Fibroblast of skin of left quadriceps (primary cell): ENCODE data around the gene SELENOW.
"Not testable (repeated sequence)": the region's sequence is repeated elsewhere in the genome, so short reads cannot be mapped to it uniquely, and the experiment has no call there.

Experiments
- DNase-seq, 2 experiments: peaks; one replicate each; pipeline ENCODE4 v3.0.0-alpha.2; 2013; ENCODE audit warnings: low read depth in 2 of 2

Gene SELENOW

DNA sequence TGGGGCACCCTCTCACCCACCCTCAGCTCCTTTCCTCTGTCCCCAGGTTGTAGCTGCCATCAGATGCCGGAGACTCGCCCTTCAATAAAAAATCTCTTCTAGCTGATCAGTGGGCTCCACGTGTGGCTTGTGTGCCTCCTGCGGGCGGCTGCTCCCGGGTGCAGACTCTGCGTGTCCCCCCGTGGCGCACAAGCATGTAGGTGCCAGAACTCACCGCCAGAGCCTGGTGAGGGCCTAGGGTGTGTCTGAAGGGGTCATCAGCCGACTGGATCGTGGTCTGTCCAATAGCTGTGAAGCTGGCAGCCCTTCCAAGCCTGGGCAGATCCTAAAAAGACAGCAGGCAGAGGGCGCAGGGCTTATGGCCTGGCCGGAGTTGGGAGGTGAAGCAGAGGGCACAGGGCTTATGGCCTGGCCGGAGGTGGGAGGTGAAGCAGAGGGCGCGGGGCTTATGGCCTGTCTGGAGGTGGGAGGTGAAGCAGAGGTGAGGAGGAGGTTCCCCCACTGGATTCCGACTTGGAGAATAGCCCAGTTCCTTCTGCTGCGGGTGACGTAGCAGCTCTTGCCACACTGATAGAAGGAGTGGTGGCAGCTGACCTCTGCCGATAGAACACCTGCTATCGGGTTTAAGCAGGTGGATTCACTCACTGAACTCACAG, 21.4 kb upstream of the SELENOW start:
- DNase-seq = no peak

DNA sequence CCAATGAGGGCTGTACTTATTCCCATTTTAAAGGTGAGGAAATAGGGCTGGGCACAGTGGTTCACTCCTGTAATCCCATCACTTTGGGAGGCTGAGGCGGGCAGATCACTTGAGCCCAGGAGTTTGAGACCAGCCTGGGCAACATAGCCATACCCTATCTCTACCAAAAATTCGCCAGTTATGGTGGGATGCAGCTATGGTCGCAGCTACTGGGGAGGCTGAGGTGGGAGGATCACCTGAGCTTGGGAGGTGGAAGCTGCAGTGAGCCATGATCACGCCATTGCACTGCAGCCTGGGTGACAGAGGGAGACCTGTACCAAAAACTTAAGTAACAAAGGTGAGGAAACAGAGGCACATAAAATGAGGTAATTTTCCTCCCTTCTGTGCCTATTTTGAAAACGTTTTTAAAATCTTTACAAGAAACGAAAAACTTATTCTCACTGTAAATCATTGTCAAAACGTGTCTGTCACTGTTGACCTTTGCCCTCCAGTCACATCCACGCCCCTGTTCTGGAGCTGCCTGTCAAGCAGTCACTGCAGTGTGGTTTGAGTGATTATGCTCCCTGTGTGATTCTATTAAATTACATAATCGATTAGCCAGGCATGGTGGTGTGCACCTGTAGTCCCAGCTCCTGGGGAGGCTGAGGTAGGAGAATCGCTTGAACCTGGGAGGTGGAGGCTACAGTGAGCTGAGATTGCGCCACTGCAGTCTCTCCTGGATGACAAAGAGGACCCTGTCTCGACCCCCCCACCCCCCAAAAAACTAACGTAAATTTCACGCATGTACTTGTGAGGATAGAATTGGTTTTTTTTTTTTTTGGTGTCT, 20.7 kb upstream of the SELENOW start:
- no peak for DNase-seq

GRCh38 chr19:47758443-47758804, 20.1 kb upstream of the SELENOW start:
- no peak for DNase-seq

GRCh38 chr19:47760632-47760999, 17.9 kb upstream of the SELENOW start:
- no peak for DNase-seq

DNA sequence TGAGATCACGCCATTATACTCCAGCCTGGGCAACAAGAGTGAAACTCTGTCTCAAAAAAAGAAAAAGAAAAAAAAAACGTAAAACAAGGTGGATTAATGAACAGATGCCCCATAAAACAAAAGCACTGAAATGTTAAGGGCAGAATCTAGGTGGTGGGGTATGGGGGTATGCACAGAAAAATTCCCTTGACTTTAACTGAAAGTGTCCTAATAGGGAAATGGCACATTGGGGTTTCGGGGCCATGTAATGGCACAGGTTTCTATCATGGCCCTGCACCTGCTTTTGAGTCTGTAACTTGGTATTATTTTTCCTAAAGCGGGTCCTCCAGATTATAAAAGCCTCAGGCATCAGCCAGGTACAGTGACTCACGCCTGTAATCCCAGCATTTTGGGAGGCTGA, 16.9 kb upstream of the SELENOW start:
- no peak for DNase-seq

DNA sequence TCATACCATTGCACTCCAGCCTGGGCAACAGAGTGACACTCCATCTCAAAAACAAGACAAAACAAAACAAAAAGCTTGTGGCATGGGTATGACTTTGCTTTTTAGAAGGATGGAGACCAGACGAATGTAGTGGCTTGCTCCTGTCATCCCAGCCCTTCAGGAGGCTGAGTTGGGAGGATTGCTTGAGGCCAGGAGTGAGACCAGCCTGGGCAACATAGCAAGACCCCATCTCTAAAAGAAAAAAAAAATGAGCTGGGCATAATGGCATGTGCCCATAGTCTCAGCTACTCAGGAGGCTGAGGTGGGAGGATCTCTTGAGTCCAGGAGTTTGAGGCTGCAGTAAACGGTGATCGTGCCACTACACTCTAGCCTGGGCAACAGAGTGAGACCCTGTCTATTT, 16.4 kb upstream of the SELENOW start:
- DNase-seq = no peak

GRCh38 chr19:47762615-47763308, 15.7 kb upstream of the SELENOW start:
- no peak for DNase-seq

- DNase-seq = not testable (repeated sequence)
These were observed 13.8 kb upstream of the SELENOW start for GRCh38 chr19:47764705-47765104.

DNA sequence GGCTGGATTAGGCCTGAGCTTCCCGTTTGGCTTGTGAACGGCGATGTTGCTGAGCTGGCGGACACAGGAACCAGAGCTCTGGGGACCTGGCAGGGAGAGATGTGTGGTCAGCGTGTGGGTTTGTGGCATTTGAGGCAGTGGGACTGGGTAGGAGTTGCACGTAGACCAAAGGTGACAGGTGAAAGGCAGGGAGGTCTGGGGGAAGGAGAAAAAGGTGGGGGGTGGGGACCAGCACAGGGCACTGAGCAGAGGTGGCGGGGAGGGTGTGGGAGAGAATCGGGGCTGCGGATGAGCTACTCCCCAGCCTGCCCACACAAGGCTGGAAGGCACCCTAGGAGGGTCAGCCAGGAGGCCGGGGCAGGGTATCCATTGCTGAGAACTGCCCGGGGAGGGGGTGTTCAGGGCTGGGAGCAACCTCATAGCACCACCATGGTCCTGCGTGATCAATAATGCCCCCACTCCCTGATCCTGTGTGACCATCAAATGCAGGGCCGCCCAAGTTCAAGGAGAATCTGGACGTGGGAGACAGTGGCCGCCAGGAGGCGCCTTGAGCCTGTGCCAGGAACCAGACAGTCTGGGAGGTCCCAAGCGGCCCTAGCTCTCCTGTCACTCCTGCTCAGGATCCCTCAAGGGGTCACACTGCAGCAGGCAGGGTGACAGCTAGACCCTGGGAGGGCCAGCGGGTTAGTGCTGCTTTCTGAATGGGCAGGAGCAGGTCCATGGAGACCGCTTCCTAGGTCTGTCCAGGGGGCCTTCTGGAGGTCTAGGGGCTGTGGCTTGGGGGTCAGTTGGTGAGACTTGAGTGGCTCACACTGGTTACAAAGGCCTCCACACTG, 12.8 kb upstream of the SELENOW start:
- no peak for DNase-seq

DNA sequence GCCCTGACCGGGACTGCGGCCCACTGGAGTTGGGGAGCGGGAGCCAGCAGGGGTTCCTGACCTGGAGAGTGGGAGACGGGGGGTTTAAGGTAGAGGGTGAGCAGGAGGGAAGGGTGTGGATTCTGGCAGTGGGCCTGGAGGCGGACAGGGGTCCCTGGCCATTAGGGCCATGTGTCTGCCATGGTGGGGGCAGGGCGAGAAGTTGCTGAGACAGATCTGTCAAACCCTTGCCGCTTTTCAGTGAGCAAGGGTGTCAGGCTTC, 12.2 kb upstream of the SELENOW start:
- no peak for DNase-seq

GRCh38 chr19:47766670-47767069, 11.8 kb upstream of the SELENOW start:
- DNase-seq = no peak

DNA sequence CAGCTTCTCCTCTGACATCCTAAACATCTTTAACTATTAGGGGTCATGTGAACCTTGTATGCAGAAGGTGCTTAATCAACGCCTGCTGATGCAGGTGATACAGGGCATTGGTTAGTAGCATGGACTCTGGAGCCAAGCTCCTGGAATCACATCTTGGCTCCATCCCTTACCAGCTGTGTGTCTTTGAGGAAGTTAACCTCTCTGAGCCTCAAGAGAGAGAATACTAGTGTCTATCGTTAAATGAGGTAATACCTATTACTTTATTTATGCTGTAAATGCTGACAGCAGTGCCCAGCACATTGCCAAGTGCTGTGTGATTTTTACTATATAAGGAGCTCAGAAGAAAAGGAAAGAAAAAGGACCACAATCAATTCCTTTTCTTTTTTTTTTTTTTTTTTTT, 11.2 kb upstream of the SELENOW start:
- no peak for DNase-seq

- no peak for DNase-seq
These were observed 9.9 kb upstream of the SELENOW start for GRCh38 chr19:47768604-47769003.

GRCh38 chr19:47769534-47769933, 9.0 kb upstream of the SELENOW start:
- no peak for DNase-seq

- DNase-seq = not testable (repeated sequence)
These were observed 7.2 kb upstream of the SELENOW start for GRCh38 chr19:47771291-47771690.

GRCh38 chr19:47776568-47776967, 1.9 kb upstream of the SELENOW start:
- no peak for DNase-seq

DNA sequence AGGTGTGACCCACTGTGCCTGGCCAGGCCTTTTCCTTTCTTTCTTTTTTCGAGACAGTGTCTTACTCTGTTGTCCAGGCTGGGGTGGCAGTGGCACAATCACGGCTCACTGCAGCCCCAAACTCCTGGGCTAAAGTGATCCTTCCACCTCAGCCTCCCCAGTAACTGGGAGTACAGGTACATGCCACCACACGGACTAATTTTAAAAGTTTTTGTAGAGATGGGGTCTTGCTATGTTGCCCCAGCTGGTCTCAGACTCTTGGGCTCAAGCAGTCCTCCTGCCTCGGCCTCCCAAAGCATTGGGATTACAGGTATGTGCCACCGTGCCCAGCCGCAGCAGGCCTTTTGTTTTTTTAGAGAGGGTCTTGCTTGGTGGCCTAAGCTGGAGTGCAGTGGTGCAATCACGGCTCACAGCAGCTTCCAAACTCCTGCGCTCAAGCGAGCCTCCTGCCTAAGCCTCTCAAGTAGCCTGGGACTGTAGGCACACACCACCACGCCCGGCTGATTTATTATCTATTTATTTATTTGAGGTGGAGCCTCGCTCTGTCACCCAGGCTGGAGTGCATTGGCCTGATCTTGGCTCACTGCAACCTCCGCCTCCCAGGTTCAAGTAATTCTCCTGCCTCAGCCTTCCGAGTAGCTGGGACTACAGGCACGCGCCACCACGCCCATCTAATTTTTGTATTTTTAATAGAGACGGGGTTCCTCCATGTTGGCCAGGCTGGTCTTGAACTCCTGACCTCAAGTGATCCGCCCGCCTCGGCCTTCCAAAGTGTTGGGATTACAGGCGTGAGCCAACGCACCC, 1.1 kb upstream of the SELENOW start:
- not testable (repeated sequence) for DNase-seq

GRCh38 chr19:47778954-47779351, 450 bp downstream of the SELENOW start:
- no peak for DNase-seq

DNA sequence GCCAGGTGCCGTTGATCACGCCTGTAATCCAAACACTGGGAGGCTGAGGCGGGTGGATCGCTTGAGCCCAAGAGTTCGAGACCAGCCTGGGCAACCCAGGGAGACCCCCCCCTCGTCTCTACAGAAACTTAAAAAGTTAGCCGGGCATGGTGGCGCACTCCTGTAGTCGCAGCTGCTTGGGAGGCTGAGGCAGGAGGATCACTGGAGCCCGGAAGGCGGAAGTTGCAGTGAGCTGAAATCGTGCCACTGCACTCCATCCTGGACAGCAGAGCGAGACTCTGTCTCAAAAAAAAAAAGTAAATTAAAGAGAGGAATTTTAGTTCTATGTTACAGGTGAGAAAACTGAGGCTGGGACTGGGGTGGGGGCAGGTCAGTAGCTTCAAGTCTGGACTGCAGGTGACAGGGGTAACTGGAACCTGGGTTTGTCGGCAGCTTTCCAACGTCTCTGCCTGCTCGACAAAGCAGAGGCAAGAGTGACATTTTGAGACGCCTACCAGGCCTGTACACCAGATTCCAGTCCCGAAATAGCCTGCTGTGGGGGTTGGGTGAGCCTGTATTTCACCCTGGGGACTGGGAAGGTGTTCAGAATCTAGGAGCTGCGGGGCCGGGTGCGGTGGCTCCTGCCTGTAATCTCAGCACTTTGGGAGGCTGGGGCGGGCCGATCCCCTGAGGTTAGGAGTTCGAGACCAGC, 1.2 kb downstream of the SELENOW start:
- DNase-seq = no peak

GRCh38 chr19:47780215-47780551, 1.7 kb downstream of the SELENOW start:
- no peak for DNase-seq
